Trophoblast cell (in vitro differentiated cells and primary cell): ENCODE measurements around the gene XPR1.

Experiments used
- DNase-seq, 2 donors: peaks; one replicate each; pipeline ENCODE4 v3.0.0-alpha.2; 2016
- H2AFZ ChIP-seq: 2 replicates; pipeline ENCODE4 v1.6.1; 2013; ENCODE audit warnings: low read length, moderate library complexity, mild to moderate bottlenecking; ENCODE audit not compliant: insufficient read depth, poor library complexity
- H2AK5ac ChIP-seq: 2 replicates; pipeline ENCODE4 v1.6.1; 2013; ENCODE audit warnings: mild to moderate bottlenecking, low read length
- H2BK120ac ChIP-seq: 2 replicates; pipeline ENCODE4 v1.6.1; 2013; ENCODE audit warnings: low read length, mild to moderate bottlenecking, moderate library complexity; ENCODE audit not compliant: insufficient read depth, poor library complexity
- H2BK12ac ChIP-seq: 2 replicates; pipeline ENCODE4 v1.6.1; 2013; ENCODE audit warnings: mild to moderate bottlenecking, low read length, moderate library complexity
- H2BK5ac ChIP-seq: 2 replicates; pipeline ENCODE4 v1.6.1; 2013; ENCODE audit warnings: low read length, low read depth, moderate library complexity, mild to moderate bottlenecking; ENCODE audit not compliant: poor library complexity
- H3K14ac ChIP-seq: 2 replicates; pipeline ENCODE4 v1.6.1; 2013; ENCODE audit warnings: mild to moderate bottlenecking, low read length
- H3K18ac ChIP-seq: 2 replicates; pipeline ENCODE4 v1.6.1; 2013; ENCODE audit warnings: mild to moderate bottlenecking, low read length
- H3K23ac ChIP-seq: 2 replicates; pipeline ENCODE4 v1.6.1; 2013; ENCODE audit warnings: low read length
- H3K27ac ChIP-seq: 2 replicates; pipeline ENCODE4 v1.5.1; 2013; ENCODE audit warnings: low read depth, mild to moderate bottlenecking, inconsistent platforms, low read length, moderate library complexity
- H3K27me3 ChIP-seq: 2 replicates; pipeline ENCODE4 v1.6.1; 2013; ENCODE audit warnings: inconsistent platforms, mild to moderate bottlenecking, low read length, moderate library complexity; ENCODE audit not compliant: insufficient read depth
- H3K36me3 ChIP-seq, 2 experiments: 1 replicate in 1 of 2; 2 replicates in 1 of 2; pipeline ENCODE4 v1.6.1; 2013; ENCODE audit warnings: low read length in 2 of 2, mild to moderate bottlenecking in 2 of 2, moderate library complexity in 1 of 2; ENCODE audit not compliant: insufficient read depth in 2 of 2, control insufficient read depth in 1 of 2
- H3K4ac ChIP-seq: 2 replicates; pipeline ENCODE4 v1.6.1; 2013; ENCODE audit warnings: low read depth, mild to moderate bottlenecking, low read length, moderate library complexity
- H3K4me1 ChIP-seq, 2 experiments: 1 replicate in 1 of 2; 2 replicates in 1 of 2; pipeline ENCODE4 v1.6.1; 2013; ENCODE audit warnings: low read length in 2 of 2, mild to moderate bottlenecking in 2 of 2, moderate library complexity in 1 of 2; ENCODE audit not compliant: insufficient read depth in 2 of 2, control insufficient read depth in 1 of 2
- H3K4me2 ChIP-seq: 2 replicates; pipeline ENCODE4 v1.6.1; 2013; ENCODE audit warnings: inconsistent platforms, mild to moderate bottlenecking, low read length, moderate library complexity
- H3K4me3 ChIP-seq: 2 replicates; pipeline ENCODE4 v1.5.1; 2013; ENCODE audit warnings: mild to moderate bottlenecking, low read depth, low read length, inconsistent platforms
- H3K79me1 ChIP-seq: one replicate; pipeline ENCODE4 v1.6.1; 2013; ENCODE audit warnings: low read length
- H3K79me2 ChIP-seq: 2 replicates; pipeline ENCODE4 v1.6.1; 2013; ENCODE audit warnings: low read length, mild to moderate bottlenecking; ENCODE audit not compliant: control insufficient read depth, insufficient read depth, poor library complexity
- H3K9ac ChIP-seq: 2 replicates; pipeline ENCODE4 v1.6.1; 2013; ENCODE audit warnings: mild to moderate bottlenecking, low read length
- H3K9me3 ChIP-seq: 2 replicates; pipeline ENCODE4 v1.6.1; 2013; ENCODE audit warnings: low read depth, mild to moderate bottlenecking, control low read depth, inconsistent platforms, low read length; ENCODE audit not compliant: insufficient read depth
- H4K12ac ChIP-seq: 2 replicates; pipeline ENCODE4 v1.6.1; 2013; ENCODE audit warnings: low read depth, mild to moderate bottlenecking, low read length, moderate library complexity
- H4K8ac ChIP-seq: 2 replicates; pipeline ENCODE4 v1.6.1; 2013; ENCODE audit warnings: low read depth, mild to moderate bottlenecking, low read length, moderate library complexity
- H4K91ac ChIP-seq: one replicate; pipeline ENCODE4 v1.6.1; 2013; ENCODE audit warnings: low read depth, mild to moderate bottlenecking, low read length, moderate library complexity
- WGBS: extraction: QIAGEN DNeasy Blood & Tissue Kit; methylation state at CpG from one replicate; pipeline ENCODE4 v1.1.7; 2013; ENCODE audit warnings: missing lambda C conversion rate; ENCODE audit not compliant: insufficient read length, insufficient coverage; ENCODE audit errors: extremely low coverage; 5-methylcytosine and 5-hydroxymethylcytosine counted together

The XPR1 gene

DNA sequence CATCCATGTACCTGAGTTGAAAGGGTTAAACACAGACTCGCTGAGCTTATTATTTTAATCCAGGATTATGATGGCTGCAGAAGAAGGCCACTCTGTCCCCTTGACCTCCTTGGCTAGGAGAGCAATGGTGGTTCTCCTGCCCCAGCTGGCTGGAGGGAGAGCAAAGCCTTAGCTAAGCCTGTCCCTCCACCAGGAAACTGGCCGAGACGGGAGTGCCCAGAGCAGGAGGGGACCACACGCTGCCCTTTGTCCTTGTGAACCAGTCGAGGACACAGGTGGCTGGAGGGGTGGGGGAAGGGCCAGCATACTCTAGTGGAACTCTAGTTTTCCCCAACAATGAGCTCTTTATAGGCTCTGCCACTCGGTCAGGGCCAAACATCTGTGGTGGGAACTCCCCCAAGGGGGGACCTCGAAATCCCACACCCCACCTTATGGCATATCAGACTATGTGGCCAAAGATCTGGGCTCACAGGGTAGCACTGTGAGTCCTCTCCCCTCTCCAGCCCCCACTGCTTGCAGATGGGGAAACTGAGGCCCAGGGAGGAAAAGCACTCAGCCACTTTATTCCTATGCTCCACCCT is 293.7 kb downstream of the XPR1 start:
- H3K27ac ChIP-seq = no peak overlapping the region
- no peak overlapping the region for H3K14ac ChIP-seq
- no peaks in the 10 kb centered on the region for H3K79me2 ChIP-seq
- no peaks in the 10 kb centered on the region for H3K27me3 ChIP-seq
- H3K23ac ChIP-seq = no peak overlapping the region
- no peak overlapping the region for H2AK5ac ChIP-seq
- no peak overlapping the region for H3K18ac ChIP-seq
- H3K36me3 ChIP-seq = no peaks in the 10 kb centered on the region
- no peak overlapping the region for H4K12ac ChIP-seq
- H3K4ac ChIP-seq = no peak overlapping the region
- WGBS = no CpG with 5 or more reads among the region's 7 CpGs
- H2AFZ ChIP-seq = no peak overlapping the region
- H4K91ac ChIP-seq = no peak overlapping the region
- no peaks in the 10 kb centered on the region for H3K9me3 ChIP-seq
- no peak overlapping the region for H2BK12ac ChIP-seq
- DNase-seq = no peak
- H3K4me2 ChIP-seq = no peak overlapping the region
- H3K79me1 ChIP-seq = peaks cover 3% of the 10 kb centered on the region
- no peak overlapping the region for H3K4me3 ChIP-seq
- no peak overlapping the region for H2BK5ac ChIP-seq
- no peak overlapping the region for H2BK120ac ChIP-seq
- H3K9ac ChIP-seq = no peak overlapping the region
- H3K4me1 ChIP-seq = peaks cover 12% of the 10 kb centered on the region in 2 experiments
- H4K8ac ChIP-seq = no peak overlapping the region

DNA sequence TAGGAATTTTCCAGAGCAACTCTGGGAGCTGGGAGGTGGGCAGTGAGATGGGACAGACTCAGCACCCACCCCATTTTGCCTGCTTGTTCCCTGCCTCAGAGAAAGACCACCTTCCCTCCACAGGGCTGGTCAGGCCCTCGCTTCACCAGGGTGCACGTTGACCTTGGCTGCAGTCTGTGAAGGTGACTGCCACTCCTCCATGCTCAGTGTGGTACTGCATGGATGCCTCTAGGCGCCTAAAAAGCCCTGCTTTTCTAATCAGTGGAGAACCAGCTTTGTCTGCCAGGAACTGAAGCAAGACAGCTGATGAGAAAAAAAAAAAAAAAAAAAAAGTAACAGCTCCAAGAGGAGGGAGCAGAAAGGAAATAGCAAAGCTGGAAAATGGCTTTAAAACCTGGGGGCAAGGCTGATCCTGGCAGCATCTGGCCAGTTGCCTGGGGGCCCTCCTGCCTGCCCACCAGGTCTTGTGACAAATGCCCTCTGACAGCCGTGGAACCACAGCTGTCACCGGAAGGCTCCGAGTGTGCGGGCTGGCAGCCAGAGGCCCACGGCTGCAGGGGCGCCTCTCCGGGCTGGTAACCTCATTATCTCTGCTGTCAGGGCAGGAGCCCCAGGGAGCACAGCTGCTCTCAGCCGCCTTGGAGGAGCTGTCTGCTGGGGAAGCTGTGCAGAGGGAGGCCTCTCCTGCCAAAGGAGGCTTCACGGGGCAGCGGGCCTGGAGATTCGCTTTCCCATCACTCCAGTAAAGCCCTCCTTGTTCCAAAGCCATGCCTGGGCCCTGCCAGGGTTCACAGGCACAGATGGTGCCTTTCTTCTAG is 294.6 kb downstream of the XPR1 start:
- H3K4ac ChIP-seq = no peak overlapping the region
- peaks cover 3% of the 10 kb centered on the region for H3K79me1 ChIP-seq
- no peaks in the 10 kb centered on the region for H3K9me3 ChIP-seq
- no peaks in the 10 kb centered on the region for H3K79me2 ChIP-seq
- no peak overlapping the region for H2AK5ac ChIP-seq
- H3K4me2 ChIP-seq = no peak overlapping the region
- no peak overlapping the region for H2AFZ ChIP-seq
- DNase-seq = no peak
- no peak overlapping the region for H3K9ac ChIP-seq
- no peak overlapping the region for H4K8ac ChIP-seq
- H2BK5ac ChIP-seq = no peak overlapping the region
- H3K27ac ChIP-seq = no peak overlapping the region
- no peak overlapping the region for H3K18ac ChIP-seq
- no peak overlapping the region for H3K14ac ChIP-seq
- no peak overlapping the region for H2BK12ac ChIP-seq
- H3K23ac ChIP-seq = no peak overlapping the region
- no peaks in the 10 kb centered on the region for H3K27me3 ChIP-seq
- no peaks in the 10 kb centered on the region for H3K36me3 ChIP-seq
- H3K4me1 ChIP-seq = peaks cover 12% of the 10 kb centered on the region in 2 experiments
- H4K12ac ChIP-seq = no peak overlapping the region
- no peak overlapping the region for H2BK120ac ChIP-seq
- no peak overlapping the region for H3K4me3 ChIP-seq
- H4K91ac ChIP-seq = no peak overlapping the region
- no CpG with 5 or more reads among the region's 14 CpGs for WGBS

DNA sequence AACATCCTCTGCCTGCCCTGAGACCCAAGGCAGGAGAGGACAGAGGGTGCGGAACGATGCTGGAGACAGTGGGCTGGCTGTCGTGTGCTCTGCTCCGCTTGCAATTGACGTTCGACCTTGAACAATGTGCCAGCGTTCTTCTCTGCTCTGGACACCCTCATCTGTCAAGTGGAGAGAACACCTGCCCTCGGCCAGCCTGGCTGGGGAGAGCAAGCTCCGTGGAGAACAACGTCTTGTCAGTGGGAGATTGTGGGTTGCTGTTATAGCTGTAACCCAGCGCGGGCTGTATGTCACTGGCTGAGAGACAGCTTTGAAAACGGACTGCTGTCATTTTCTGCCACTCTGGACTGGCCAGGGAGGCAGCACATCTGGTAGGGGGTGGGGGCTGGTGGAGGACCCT is 295.5 kb downstream of the XPR1 start:
- Histone ChIP-seq H3K4me2 (no peak overlapping the region), H3K9me3 (no peaks in the 10 kb centered on the region), H3K14ac (no peak overlapping the region), H4K12ac (no peak overlapping the region), H2BK120ac (no peak overlapping the region), H3K79me2 (no peaks in the 10 kb centered on the region), H3K27ac (no peak overlapping the region), H2BK12ac (no peak overlapping the region), H2BK5ac (no peak overlapping the region), H3K79me1 (peaks cover 3% of the 10 kb centered on the region), H4K8ac (no peak overlapping the region), H3K23ac (no peak overlapping the region), H4K91ac (no peak overlapping the region), H3K18ac (no peak overlapping the region), H3K36me3 (no peaks in the 10 kb centered on the region), H3K4me3 (no peak overlapping the region), H2AK5ac (no peak overlapping the region), H3K4me1 (peaks cover 12% of the 10 kb centered on the region in 2 experiments), H2AFZ (no peak overlapping the region), H3K9ac (no peak overlapping the region), H3K27me3 (no peaks in the 10 kb centered on the region), H3K4ac (no peak overlapping the region)
- DNase-seq = no peak
- WGBS = no CpG with 5 or more reads among the region's 13 CpGs

- Histone ChIP-seq H3K9ac (no peak overlapping the region), H3K4me2 (no peak overlapping the region), H2BK120ac (no peak overlapping the region), H3K27ac (no peak overlapping the region), H3K4me1 (peaks cover 9% of the 10 kb centered on the region in 2 experiments), H2AK5ac (no peak overlapping the region), H3K27me3 (no peaks in the 10 kb centered on the region), H2AFZ (no peak overlapping the region), H2BK5ac (no peak overlapping the region), H3K14ac (no peak overlapping the region), H4K12ac (no peak overlapping the region), H4K8ac (no peak overlapping the region), H3K23ac (no peak overlapping the region), H3K4ac (no peak overlapping the region), H3K79me1 (peaks cover 3% of the 10 kb centered on the region), H3K36me3 (no peaks in the 10 kb centered on the region), H3K79me2 (no peaks in the 10 kb centered on the region), H3K9me3 (no peaks in the 10 kb centered on the region), H2BK12ac (no peak overlapping the region), H3K18ac (no peak overlapping the region), H3K4me3 (no peak overlapping the region), H4K91ac (no peak overlapping the region)
- WGBS = no CpG with 5 or more reads among the region's 4 CpGs
- DNase-seq = no peak
Measured at GRCh38 chr1:180927841-180928240, 296.0 kb downstream of the XPR1 start.
